H1 (cell line): ENCODE results near the gene FAM25A. TPM values are rescaled to one million over a fixed set of nuclear protein-coding genes. Genes with fewer than 3 reads are reported as not detected.

Source experiments
- CTCF ChIA-PET: fragments of 300-600 bp; sonication (Branson Sonifier 250); formaldehyde crosslinking; loops from one replicate; lab custom pipeline; 2021; ENCODE audit not compliant: partially characterized antibody; lab: Charles Lee
- POLR2A ChIA-PET: fragments of 300-600 bp; sonication (Branson Sonifier 250); formaldehyde crosslinking; loops from one replicate; lab custom pipeline; 2021; ENCODE audit warnings: inconsistent platforms; ENCODE audit not compliant: partially characterized antibody; lab: Charles Lee
- DNase-seq, 2 experiments: peaks; one replicate each; pipeline versions ENCODE4 v3.0.0 to v3.0.0-alpha.2; 2010 to 2022; ENCODE audit warnings: low spot score in 2 of 2, low read depth in 1 of 2, mixed read lengths in 1 of 2
- FAIRE-seq: peaks from 2 replicates; lab custom pipeline; 2011; peaks lifted over from hg19 to GRCh38; lab: Jason Lieb, UNC
- H2AFZ ChIP-seq: 2 replicates; pipeline ENCODE4 v1.8.1; 2012; ENCODE audit warnings: low read length, inconsistent platforms
- H2AK5ac ChIP-seq: 2 replicates; pipeline ENCODE4 v1.6.1; 2013; ENCODE audit warnings: low read depth, low read length
- H2BK120ac ChIP-seq: replicated peaks from 2 replicates; pipeline ENCODE3; 2013; ENCODE audit warnings: low read depth, low read length, inconsistent platforms
- H2BK12ac ChIP-seq: 2 replicates; pipeline ENCODE4 v1.6.1; 2013; ENCODE audit warnings: low read depth, low read length
- H2BK15ac ChIP-seq: 2 replicates; pipeline ENCODE4 v1.6.1; 2013; ENCODE audit warnings: low read length
- H2BK20ac ChIP-seq: 2 replicates; pipeline ENCODE4 v1.6.1; 2013; ENCODE audit warnings: low read length
- H2BK5ac ChIP-seq: 2 replicates; pipeline ENCODE4 v1.6.1; 2013; ENCODE audit warnings: low read depth, low read length
- H3K14ac ChIP-seq: 2 replicates; pipeline ENCODE4 v1.6.1; 2013; ENCODE audit warnings: inconsistent platforms; ENCODE audit not compliant: insufficient read length
- H3K18ac ChIP-seq: 2 replicates; pipeline ENCODE4 v1.6.1; 2013; ENCODE audit warnings: low read length; ENCODE audit errors: extremely low read depth
- H3K23ac ChIP-seq: 2 replicates; pipeline ENCODE4 v1.6.1; 2013; ENCODE audit warnings: inconsistent platforms; ENCODE audit not compliant: insufficient read length
- H3K23me2 ChIP-seq: 2 replicates; pipeline ENCODE4 v1.6.1; 2013; ENCODE audit warnings: low read depth, low read length
- H3K27ac ChIP-seq: 2 replicates; pipeline ENCODE4 v1.6.1; 2011; ENCODE audit warnings: low read depth, low read length, inconsistent platforms
- H3K27me3 ChIP-seq, 4 experiments: replicated peaks in 1 of 4; 1 replicate in 1 of 4; 2 replicates in 3 of 4; pipeline versions ENCODE4 v1.6.1 to v1.8.1; 2011 to 2013; ENCODE audit warnings: low read length in 3 of 4, mild to moderate bottlenecking in 3 of 4, inconsistent platforms in 2 of 4, mixed read lengths in 2 of 4, moderate library complexity in 1 of 4; ENCODE audit not compliant: control insufficient read depth in 3 of 4, insufficient read depth in 3 of 4; ENCODE audit errors: extremely low read depth in 1 of 4
- H3K36me3 ChIP-seq, 4 experiments: 2 replicates each; pipeline versions ENCODE4 v1.6.1 to v1.8.1; 2011 to 2013; ENCODE audit warnings: mild to moderate bottlenecking in 4 of 4, low read length in 3 of 4, moderate library complexity in 2 of 4, control low read depth in 1 of 4, inconsistent platforms in 1 of 4; ENCODE audit not compliant: insufficient read depth in 4 of 4, control insufficient read depth in 2 of 4
- H3K4ac ChIP-seq: replicated peaks from 2 replicates; pipeline ENCODE3; 2013; ENCODE audit warnings: low read length, low read depth, mixed read lengths, inconsistent platforms; ENCODE audit not compliant: insufficient read length
- H3K4me1 ChIP-seq, 4 experiments: replicated peaks in 1 of 4; 1 replicate in 1 of 4; 2 replicates in 3 of 4; pipeline versions ENCODE4 v1.6.1 to v1.8.1; 2011 to 2013; ENCODE audit warnings: low read length in 3 of 4, inconsistent platforms in 2 of 4, mixed read lengths in 1 of 4; ENCODE audit not compliant: insufficient read depth in 4 of 4, control insufficient read depth in 3 of 4
- H3K4me2 ChIP-seq, 2 experiments: 2 replicates each; pipeline versions ENCODE4 v1.6.1 to v1.8.1; 2011 to 2013; ENCODE audit warnings: low read depth in 2 of 2, low read length in 2 of 2, control low read depth in 1 of 2, inconsistent platforms in 1 of 2, mild to moderate bottlenecking in 1 of 2; ENCODE audit not compliant: insufficient read depth in 1 of 2
- H3K4me3 ChIP-seq, 4 experiments: fragments of 200-600, 300-600 bp in 1 of 4; sonication (generic), shearing (Covaris generic), sonication (Bioruptor Twin) in 1 of 4; 2 replicates each; pipeline versions ENCODE4 v1.5.1 to v1.8.1; 2011 to 2016; ENCODE audit warnings: low read length in 4 of 4, low read depth in 3 of 4, control low read depth in 2 of 4, inconsistent platforms in 2 of 4, mild to moderate bottlenecking in 2 of 4, mixed read lengths in 1 of 4, moderate library complexity in 1 of 4; ENCODE audit not compliant: insufficient read depth in 2 of 4; ENCODE audit errors: extremely low read depth in 1 of 4
- H3K56ac ChIP-seq: replicated peaks from 2 replicates; pipeline ENCODE3; 2013; ENCODE audit warnings: low read depth, mild to moderate bottlenecking, mixed read lengths, low read length, inconsistent platforms; ENCODE audit not compliant: insufficient read length
- H3K79me1 ChIP-seq: 2 replicates; pipeline ENCODE4 v1.6.1; 2013; ENCODE audit warnings: low read depth, low read length, control low read depth
- H3K79me2 ChIP-seq, 2 experiments: 2 replicates each; pipeline versions ENCODE4 v1.6.1 to v1.8.1; 2012 to 2013; ENCODE audit warnings: low read length in 2 of 2, mild to moderate bottlenecking in 2 of 2, inconsistent platforms in 1 of 2; ENCODE audit not compliant: insufficient read depth in 2 of 2, control insufficient read depth in 1 of 2
- H3K9ac ChIP-seq, 4 experiments: replicated peaks in 1 of 4; 1 replicate in 1 of 4; 2 replicates in 3 of 4; pipeline versions ENCODE4 v1.6.1 to v1.8.1; 2011 to 2013; ENCODE audit warnings: low read depth in 3 of 4, low read length in 3 of 4, control low read depth in 2 of 4, mild to moderate bottlenecking in 2 of 4, moderate library complexity in 2 of 4, inconsistent platforms in 1 of 4; ENCODE audit errors: extremely low read depth in 1 of 4
- H3K9me3 ChIP-seq, 2 experiments: 2 replicates each; pipeline versions ENCODE4 v1.6.1 to v1.8.1; 2012 to 2013; ENCODE audit warnings: mild to moderate bottlenecking in 2 of 2, moderate library complexity in 2 of 2, control low read depth in 1 of 2, inconsistent platforms in 1 of 2, low read depth in 1 of 2, low read length in 1 of 2, mixed read lengths in 1 of 2; ENCODE audit not compliant: insufficient read depth in 2 of 2
- H4K20me1 ChIP-seq, 2 experiments: replicated peaks in 1 of 2; 2 replicates each; pipeline versions ENCODE3 to v1.8.1; 2011 to 2013; ENCODE audit warnings: inconsistent platforms in 2 of 2, low read length in 2 of 2, mild to moderate bottlenecking in 1 of 2; ENCODE audit not compliant: insufficient read depth in 2 of 2, control insufficient read depth in 1 of 2
- H4K5ac ChIP-seq: 2 replicates; pipeline ENCODE4 v1.6.1; 2013; ENCODE audit warnings: low read length, low read depth, mixed read lengths, inconsistent platforms; ENCODE audit not compliant: insufficient read length
- H4K8ac ChIP-seq: 2 replicates; pipeline ENCODE4 v1.8.0; 2013; ENCODE audit warnings: mild to moderate bottlenecking, moderate library complexity, low read length, inconsistent platforms; ENCODE audit not compliant: insufficient read depth; ENCODE audit errors: extremely low read depth
- H4K91ac ChIP-seq: replicated peaks from 2 replicates; pipeline ENCODE3; 2013; ENCODE audit warnings: low read length, mixed read lengths, inconsistent platforms; ENCODE audit not compliant: insufficient read length
- CBX8 ChIP-seq: fragments of 300-800, 300-1000 bp; sonication (generic); IDR thresholded peaks from 2 replicates; pipeline ENCODE4 v1.7.1; 2016; ENCODE audit warnings: low read depth, low read length, borderline replicate concordance
- CTCF ChIP-seq, 3 experiments: IDR thresholded peaks; 1 replicate in 2 of 3; 2 replicates in 1 of 3; pipeline versions ENCODE4 v1.5.1 to v1.6.1; 2011; ENCODE audit warnings: low read length in 3 of 3, mild to moderate bottlenecking in 3 of 3, inconsistent platforms in 2 of 3, low read depth in 1 of 3, moderate library complexity in 1 of 3; ENCODE audit not compliant: insufficient read depth in 1 of 3; ENCODE audit errors: control extremely low read depth in 1 of 3
- EGR1 ChIP-seq: IDR thresholded peaks from 2 replicates; pipeline ENCODE4 v1.6.1; 2011; ENCODE audit warnings: low read depth, low read length, borderline replicate concordance
- EZH2 ChIP-seq: fragments of 200-600 bp; sonication (generic); IDR thresholded peaks from 2 replicates; pipeline ENCODE4 v1.7.1; 2012; ENCODE audit warnings: low read depth, mild to moderate bottlenecking, moderate library complexity, low read length, inconsistent platforms; ENCODE audit not compliant: severe bottlenecking
- JUN ChIP-seq: IDR thresholded peaks from 2 replicates; pipeline ENCODE4 v1.6.1; 2011; ENCODE audit warnings: low read depth, mild to moderate bottlenecking, improper control_type of control experiment, low read length
- PHF8 ChIP-seq: fragments of 200-600 bp; sonication (generic); conservative IDR thresholded peaks from 2 replicates; pipeline ENCODE4 v1.7.1; 2012; ENCODE audit warnings: low read depth, mild to moderate bottlenecking, inconsistent platforms, low read length, moderate library complexity
- RXRA ChIP-seq: IDR thresholded peaks from 2 replicates; pipeline ENCODE4 v1.6.1; 2011; ENCODE audit warnings: low read depth, mild to moderate bottlenecking, low read length, moderate library complexity; ENCODE audit not compliant: insufficient read depth
- TBP ChIP-seq: IDR thresholded peaks from 2 replicates; pipeline ENCODE4 v1.6.1; 2011; ENCODE audit warnings: low read depth, low read length, improper control_type of control experiment
- WGBS, 2 experiments: shearing (Covaris generic) in 1 of 2; methylation state at CpG; one replicate each; pipeline versions ENCODE4 v1.1.6 to v1.1.7; 2013 to 2015; ENCODE audit warnings: low lambda C conversion rate in 2 of 2, mixed read lengths in 2 of 2, inconsistent platforms in 1 of 2, low coverage in 1 of 2, missing lambda C conversion rate in 1 of 2; ENCODE audit not compliant: insufficient replicate concordance in 2 of 2, insufficient coverage in 1 of 2, insufficient read length in 1 of 2; ENCODE audit errors: extremely low coverage in 1 of 2, missing lambda C conversion rate in 1 of 2; 5-methylcytosine and 5-hydroxymethylcytosine counted together
- polyA plus RNA-seq, 7 experiments: library from polyadenylated mRNA; depleted of rRNA in 3 of 7; stranded (reverse) in 5 of 7; unstranded in 2 of 7; fragments of >200 nt in 5 of 7; fragments of 200-250 nt in 2 of 7; gene quantifications; 1 replicate in 5 of 7; 2 replicates in 1 of 7; 4 replicates in 1 of 7; pipeline versions ENCODE4 v1.2.1 to v1.2.3, GENCODE V29; 2011 to 2013; ENCODE audit warnings: missing spikeins in 2 of 7, mixed read lengths in 2 of 7
- total RNA-seq: library from RNA; stranded (reverse); fragmentation: NEBNext Ultra II Directional; extraction: Animal tissue kit (Norgen Biotek cat#: 25700); gene quantifications from 2 replicates; pipeline ENCODE4 v1.2.1, GENCODE V29; 2021

The FAM25A gene
- total and polyA plus RNA-seq, 2 of the 8 experiments (the other 6 are each of a cell fraction or from before 2014, with no cell fraction given): not detected

DNA sequence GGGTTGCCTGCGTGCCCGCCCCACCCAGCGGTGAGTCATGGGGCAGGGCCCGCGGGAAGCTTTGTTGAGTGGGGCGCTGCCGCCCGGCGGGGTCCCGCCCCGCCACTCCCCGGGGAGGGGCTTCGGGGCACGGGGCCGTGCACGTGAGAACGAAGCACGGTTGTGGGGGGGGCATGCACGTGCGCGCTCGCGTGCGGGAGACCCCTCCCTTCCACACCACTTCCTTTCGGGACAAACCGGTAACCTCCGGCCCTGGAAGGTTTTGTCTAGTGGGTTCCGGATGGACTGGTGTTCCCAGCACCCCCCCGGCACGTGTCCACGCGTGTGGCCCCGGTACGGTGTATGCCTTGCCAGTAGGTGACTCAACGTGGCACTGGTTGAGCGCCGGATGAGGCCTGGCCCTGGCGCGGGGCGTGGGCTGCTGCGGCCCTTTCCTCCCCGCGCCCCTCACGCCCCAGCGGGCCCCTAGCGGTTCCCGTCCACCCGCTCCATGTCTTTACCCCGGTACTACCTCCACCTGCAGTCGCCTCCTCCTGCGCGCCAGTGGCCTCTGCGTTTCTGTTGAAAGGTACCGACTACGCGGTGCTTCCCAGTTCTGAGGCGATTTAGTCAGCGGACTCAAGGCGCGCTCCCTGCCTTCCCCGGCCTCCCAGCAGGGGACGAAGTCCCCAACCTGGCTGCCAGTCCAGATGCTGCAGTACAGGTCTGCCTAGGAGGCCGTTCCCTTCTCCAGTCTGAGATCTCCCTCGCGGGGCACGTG lies 48.7 kb upstream of the FAM25A start:
- H3K4me3 ChIP-seq: peak overlapping the region; percentile 34 to 68 (median 46)
- peak overlapping the region; percentile 33 to 59 (median 38); a peak in 4 of 7 replicates for H3K9ac ChIP-seq
- no peaks in the 10 kb centered on the region for H4K20me1 ChIP-seq
- peaks cover 12% of the 10 kb centered on the region; the same call in 1 of the 2 replicates for H3K23me2 ChIP-seq
- H3K79me1 ChIP-seq: no peaks in the 10 kb centered on the region
- H3K4me2 ChIP-seq: peak overlapping the region; percentile 68 to 75
- H3K9me3 ChIP-seq: no peaks in the 10 kb centered on the region
- FAIRE-seq: no peak
- peak overlapping the region; percentile 14; the same call in 1 of the 2 replicates for H2AFZ ChIP-seq
- H3K4me1 ChIP-seq: peaks cover 4 to 34% (median 27%) of the 10 kb centered on the region in 4 experiments
- peak overlapping the region; percentile 92; the same call in 1 of the 2 replicates for H2BK15ac ChIP-seq
- H3K36me3 ChIP-seq: no peaks in the 10 kb centered on the region
- ChIA-PET POLR2A (interaction anchor here (0.9 to 3.2 kb wide), 9 partner anchors 10 to 121 kb away, joined by 3 to 14 read pairs (median 5); partner anchors contain the start of gene SNCG), CTCF (interaction anchor here (0.8 to 22.5 kb wide), 5 partner anchors 11 to 86 kb away, joined by 3 to 975 read pairs (median 7); partner anchors contain the start of genes MMRN2 and SNCG)
- no peak overlapping the region for H3K56ac ChIP-seq
- no peak overlapping the region for H2BK20ac ChIP-seq
- H3K79me2 ChIP-seq: no peaks in the 10 kb centered on the region
- H2BK12ac ChIP-seq: peak overlapping the region; percentile 87; the same call in 1 of the 2 replicates
- WGBS, 2 experiments: 7% methylated on average over 41 of the region's 66 CpGs; no CpG with 5 or more reads in 1 of the 2 experiments
- H3K18ac ChIP-seq: peak overlapping the region; percentile 93
- H3K23ac ChIP-seq: no peak overlapping the region
- H2BK120ac ChIP-seq: no peak overlapping the region
- H3K14ac ChIP-seq: no peak overlapping the region
- H4K8ac ChIP-seq: peak overlapping the region; percentile 96
- no peak overlapping the region for H3K27ac ChIP-seq
- peak overlapping the region; percentile 66; the same call in 1 of the 2 replicates for H2BK5ac ChIP-seq
- H2AK5ac ChIP-seq: no peak overlapping the region
- peaks cover 1 to 20% (median 16%) of the 10 kb centered on the region in 4 experiments for H3K27me3 ChIP-seq
- peak in 1 of 2 experiments; percentile 77 for DNase-seq
- peak overlapping the region; percentile 21 for H4K5ac ChIP-seq
- H4K91ac ChIP-seq: peak overlapping the region; percentile 78
- peak overlapping the region; percentile 92 for H3K4ac ChIP-seq
- TF ChIP-seq RXRA (no peak), CBX8 (no peak), EGR1 (no peak), CTCF (IDR thresholded peaks at IDR 0.05; ENCODE audit: control extremely low read depth in 1 of 3, insufficient read depth in 1 of 3, low read depth in 1 of 3, low read length in 3 of 3) (no peak), PHF8 (0 out of 2 replicates have a peak, but pooled peaks have one; percentile 5), JUN (no peak), TBP (0 out of 2 replicates have a peak, but pooled peaks have one; percentile 1), EZH2 (no peak)
